Left renal pelvis (tissue), 4 donors: ENCODE measurements around the gene STX3. TPM values are rescaled to one million over a fixed set of nuclear protein-coding genes. Genes with fewer than 3 reads are reported as not detected.
"Not testable (repeated sequence)": the region's sequence is repeated elsewhere in the genome, so short reads cannot be mapped to it uniquely, and the experiment has no call there.

Experiments used
- DNase-seq, 4 donors: peaks; one replicate each; pipeline ENCODE4 v3.0.0-alpha.2; 2013; ENCODE audit warnings: low read depth in 4 of 4, low spot score in 3 of 4
- polyA plus RNA-seq, 4 donors: library from polyadenylated mRNA; unstranded; fragments of 120-200 nt; gene quantifications; one replicate each; pipeline ENCODE4 v1.2.1, GENCODE V29; 2013; ENCODE audit not compliant: insufficient read length in 4 of 4

STX3 gene
- polyA plus RNA-seq, 4 donors, result 4.7 to 64.1 (median 45.2) TPM

DNA sequence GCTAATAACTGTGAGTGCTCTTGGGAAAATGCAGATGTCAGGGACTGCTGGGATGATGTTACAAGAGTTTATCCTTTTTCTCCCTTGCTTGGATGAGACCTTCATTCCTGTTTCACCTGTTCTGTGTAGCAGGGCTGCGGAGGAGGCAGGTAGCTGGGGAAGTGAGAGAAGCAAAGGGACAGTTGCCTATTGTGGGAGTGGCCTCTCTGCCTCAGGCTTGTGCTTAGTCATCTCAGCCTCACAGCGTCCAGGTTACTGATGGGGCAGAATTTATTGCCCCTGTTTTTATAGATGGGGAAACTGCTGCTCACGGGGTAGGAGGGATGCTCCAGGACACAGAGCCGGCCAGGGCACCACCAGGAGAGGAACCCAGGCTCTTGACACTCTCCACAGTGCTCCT, 1.7 kb downstream of the STX3 start:
- DNase-seq, result no peak

- DNase-seq, result no peak
Observed at GRCh38 chr11:59758401-59759037, 3.3 kb downstream of the STX3 start.

DNA sequence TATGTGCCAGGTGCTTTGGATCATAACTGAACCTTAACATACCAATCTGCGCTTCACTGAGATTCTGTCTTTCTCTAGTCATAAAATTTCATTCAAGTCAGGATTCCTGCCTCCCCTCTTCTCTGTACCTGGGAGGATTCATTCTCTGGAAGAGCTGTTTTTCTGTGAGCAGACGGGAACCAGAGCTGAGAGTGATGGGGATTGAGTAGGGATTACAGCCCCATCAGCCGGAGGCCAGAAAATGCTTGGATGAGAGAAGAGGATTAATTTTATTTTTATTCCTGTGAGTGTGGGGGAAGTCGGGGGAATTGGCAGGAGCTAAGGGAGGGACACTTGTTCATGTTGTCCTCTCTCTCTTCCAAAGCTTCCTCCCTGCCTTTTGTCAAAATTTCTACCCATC, 4.7 kb downstream of the STX3 start:
- no peak for DNase-seq

DNA sequence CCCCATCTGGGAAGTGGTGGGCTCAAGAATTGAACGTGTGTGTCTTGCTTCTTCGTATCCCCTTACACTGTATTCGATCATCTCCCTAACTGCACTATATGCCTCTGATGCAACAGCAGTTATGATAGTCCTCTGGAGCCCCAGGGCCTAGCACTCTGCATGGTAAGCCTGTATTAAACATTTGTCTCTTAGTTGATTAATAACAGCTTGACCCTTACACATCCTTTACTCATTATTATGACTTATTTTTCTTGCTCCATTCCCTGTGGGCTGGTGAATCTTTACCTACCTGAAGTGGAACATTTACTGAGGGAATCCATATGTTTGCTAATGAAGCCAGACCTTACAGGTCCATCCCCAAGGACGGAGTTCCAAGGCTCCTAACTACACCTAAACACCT, 5.6 kb downstream of the STX3 start:
- DNase-seq, result no peak

DNA sequence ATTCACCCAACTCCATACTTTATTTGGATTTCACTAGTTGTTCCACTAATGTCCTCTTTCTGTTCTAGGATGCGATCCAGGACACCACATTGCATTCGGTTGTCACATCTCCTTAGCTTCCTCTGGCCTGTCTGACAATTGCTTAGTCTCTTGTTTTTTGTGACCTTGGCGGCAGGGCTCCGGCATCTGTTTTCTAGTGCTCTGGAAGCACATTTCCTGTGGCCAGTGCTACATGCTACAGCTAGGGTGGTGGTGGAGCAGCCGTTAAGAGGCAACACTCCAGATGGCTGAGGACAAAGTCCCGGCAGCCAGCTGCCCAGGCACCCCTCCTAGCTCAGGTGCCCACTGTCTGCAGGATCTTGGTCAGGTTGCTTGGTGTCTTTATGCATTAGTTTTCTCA, 6.8 kb downstream of the STX3 start:
- no peak for DNase-seq

DNA sequence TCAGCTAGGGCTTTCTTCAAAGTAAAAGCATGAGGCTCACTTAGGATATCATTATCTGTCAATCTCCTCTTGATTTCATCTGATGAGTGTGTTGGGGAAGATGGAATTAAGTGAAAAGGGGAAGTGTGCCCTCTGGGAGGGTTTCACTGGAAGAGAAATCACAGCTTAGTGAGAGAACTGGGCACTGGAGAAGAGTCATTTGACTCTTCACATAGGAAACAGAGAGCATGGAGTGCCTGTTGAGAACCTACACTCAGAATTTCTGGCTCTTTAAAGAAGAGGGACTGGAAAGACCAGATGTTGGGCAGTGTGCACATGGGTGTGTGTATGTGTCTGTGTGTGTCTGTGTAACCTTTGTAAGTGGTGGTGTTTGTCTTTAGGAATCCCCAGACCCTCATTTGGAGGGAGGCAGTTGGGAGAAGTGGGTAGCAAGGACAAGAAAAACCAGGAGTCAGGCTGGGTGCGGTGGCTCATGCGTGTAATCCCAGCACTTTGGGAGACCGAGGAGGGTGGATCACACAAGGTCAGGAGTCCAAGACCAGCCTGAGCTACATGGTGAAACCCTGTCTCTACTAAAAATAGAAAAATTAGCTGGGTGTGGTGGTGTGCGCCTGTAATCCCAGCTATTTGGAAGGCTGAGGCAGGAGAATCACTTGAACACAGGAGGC, 10.0 kb downstream of the STX3 start:
- no peak for DNase-seq

DNA sequence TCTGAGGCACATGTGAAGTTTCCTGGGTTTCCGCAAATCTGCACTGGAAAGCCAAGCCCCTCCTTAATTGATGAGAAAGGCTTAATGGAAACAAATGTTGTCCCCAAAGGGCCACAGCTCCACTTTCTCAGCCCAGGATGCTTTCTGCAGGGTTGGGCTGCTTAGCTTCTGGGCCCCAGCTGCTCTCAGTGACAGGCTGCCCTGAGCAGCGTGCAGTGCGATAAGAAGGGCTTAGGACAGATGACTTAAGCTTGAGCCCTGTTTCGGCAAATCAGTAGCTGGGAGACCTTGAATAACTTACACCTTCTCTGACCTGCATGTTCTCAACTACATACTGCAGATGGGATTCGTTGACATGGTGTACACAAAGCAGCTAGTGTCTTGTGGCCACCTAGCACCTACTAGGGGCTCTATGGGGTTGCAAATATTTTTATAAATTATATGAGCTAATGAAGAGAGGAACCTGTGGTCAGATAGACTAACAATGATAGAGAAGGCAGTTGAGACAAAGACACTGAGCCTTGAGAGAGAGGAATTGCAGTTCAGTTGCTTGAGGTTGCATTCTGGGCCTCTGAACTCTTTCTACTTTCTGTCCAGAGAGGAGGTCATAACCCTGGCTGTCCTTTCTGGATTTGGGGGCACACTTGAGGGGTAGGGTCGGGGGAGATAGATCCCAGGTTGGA, 11.5 kb downstream of the STX3 start:
- DNase-seq, result no peak

GRCh38 chr11:59767225-59767611, 12.0 kb downstream of the STX3 start:
- DNase-seq, result no peak

DNA sequence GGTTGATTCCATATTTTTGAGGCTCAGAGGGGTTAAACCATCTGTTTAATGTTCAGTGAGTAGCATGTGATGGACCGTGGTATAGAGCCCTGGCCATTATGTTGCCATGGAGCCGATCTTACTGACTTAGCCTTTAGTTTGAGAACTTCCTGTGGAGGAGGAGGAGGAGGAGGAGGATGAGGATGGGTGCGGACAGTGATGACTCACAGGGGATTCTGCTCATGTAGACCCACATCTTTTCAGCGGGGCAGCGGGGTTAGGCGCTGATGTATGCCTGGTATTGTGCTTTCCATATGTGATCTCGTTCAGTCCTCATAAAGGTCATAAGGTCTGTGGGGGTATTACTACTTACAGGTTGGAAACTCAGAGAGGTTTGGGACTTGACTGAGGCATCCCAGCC, 13.9 kb downstream of the STX3 start:
- no peak for DNase-seq

- DNase-seq, result no peak
Observed at GRCh38 chr11:59769828-59770227, 14.7 kb downstream of the STX3 start.

DNA sequence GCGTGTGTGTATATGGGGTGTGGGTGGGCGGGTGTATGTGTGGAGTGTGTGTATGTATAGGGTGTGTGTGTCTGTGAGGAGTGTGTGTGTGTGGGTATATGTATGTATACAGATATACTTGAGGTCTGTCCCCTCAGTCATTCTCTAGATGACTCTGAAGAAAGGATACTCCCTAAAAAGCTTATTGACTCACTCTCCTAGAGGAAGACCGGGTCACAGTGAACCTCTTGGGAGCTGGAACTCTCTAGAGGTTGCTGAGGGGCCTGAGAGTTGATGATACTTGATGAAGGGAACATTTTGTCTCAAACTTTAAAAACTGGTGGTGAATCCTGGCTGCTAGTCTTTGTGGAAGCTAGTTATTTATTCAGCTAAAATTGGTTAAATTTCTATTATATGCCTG, 15.1 kb downstream of the STX3 start:
- DNase-seq, result no peak

GRCh38 chr11:59770869-59771268, 15.7 kb downstream of the STX3 start:
- DNase-seq, result no peak

DNA sequence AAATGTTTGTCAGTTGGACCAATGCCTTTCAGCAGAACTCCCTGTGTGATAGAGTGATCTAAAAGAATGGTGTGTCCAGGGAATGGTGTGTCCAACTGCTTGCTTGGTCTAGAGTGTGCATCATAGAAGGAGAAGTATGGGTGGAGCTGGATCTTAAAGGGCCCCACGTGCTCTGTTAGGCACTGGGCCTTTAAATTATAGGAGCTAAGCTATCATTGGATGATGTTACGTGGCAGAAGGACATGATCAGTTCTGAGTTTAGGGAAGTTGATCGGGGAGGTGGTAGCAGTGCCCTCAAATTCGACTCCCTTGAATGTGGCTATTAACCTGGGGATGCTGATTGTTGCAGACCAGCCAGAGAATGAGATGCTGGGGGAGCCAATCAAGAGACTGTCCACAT, 16.4 kb downstream of the STX3 start:
- no peak for DNase-seq

- no peak for DNase-seq
Observed at GRCh38 chr11:59773083-59773440, 17.9 kb downstream of the STX3 start.

DNA sequence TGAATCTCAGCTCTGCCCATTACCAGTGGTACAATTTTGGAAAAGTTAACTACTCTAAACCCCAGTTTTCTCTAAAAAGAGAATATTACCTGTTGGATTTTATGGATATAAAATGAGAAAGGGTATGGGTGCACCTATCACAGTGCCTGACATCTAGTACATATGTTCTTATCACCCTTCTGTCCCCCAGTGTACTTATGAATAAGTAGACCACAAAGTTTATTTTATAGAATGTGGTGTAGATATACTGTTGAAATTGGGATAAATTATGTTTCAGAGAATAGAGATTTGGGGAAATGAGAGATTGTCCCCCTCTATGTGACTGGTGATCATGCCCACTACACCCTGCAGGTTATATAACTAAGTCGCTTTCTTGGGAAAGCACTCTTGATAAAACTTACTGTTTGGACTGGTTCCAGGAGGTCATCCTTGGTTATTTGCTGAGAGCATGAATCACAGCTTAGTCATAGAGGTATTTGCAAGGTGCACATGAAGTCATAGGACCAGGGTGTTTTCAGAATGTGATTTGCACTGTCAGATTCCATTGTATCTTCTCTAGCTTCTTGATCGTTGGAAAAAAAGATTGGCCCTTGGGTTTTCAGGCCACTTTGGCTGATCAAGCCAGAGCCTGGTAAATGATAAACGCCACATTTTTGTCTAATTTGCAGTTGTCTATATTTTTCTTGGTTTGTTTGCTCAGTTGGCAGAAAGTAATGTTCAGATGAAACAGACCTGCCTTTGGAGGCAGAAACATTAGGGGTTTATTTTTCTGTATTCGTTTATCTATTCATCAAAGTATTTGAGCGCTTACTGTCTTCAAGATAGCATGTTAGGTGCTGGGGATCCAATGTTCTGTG, 21.3 kb downstream of the STX3 start:
- no peak for DNase-seq

DNA sequence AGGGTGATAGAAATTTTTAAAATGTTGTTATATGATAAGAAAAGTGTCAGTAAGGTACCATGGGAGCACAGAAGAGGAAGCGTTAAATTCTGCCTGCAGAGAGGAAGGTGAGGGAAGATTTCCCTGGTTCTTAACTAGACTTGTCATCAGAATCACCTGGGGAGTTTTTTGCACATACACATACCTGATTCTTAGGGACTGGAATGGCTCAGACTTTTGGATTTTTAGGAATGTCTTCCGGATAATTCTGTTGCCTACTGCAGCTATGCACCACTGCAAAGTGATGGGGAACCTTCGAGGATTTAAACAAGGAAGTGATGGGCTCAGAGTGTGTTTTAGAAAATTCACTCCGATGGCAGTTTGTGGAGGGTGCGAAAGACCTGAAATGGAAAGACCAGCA, 21.9 kb downstream of the STX3 start:
- DNase-seq, result no peak

DNA sequence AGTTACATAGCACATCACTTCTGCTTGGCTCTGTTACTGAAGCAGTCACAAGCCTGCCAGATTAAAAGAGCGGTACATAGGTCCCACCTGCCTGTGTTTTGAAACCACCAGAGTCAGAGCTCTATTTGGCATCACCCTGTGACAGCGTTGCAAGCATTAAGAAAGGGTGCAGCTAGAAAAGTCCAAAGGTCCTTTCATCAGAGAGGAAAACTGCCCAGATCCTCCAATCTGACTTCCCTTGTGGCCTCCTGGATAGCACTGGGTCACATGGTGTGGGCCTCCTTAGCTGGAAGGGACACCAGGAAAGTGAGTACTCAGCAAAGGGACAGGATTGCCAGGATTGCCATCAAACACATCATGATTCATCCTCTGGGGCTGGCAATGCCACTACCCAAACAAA, 22.9 kb downstream of the STX3 start:
- no peak for DNase-seq

GRCh38 chr11:59779487-59779886, 24.3 kb downstream of the STX3 start:
- DNase-seq, result no peak

DNA sequence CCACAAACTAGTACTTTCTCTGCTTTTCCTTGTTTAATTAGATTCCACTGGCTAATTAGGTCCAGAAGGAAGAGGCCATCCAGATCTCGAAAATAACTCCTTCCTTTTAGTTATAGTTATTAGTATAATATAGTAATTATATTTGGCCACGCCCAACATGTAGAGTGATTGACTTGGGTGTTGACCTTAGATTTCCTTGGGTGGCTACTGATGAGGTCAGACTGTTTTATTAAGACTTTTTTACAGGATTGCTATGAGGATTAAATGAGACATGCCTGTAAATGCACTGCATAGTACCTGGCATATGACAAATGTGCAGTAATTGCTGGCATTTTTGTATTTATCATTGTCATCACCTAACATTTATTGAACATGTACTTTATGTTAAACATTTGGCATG, 26.9 kb downstream of the STX3 start:
- no peak for DNase-seq

DNA sequence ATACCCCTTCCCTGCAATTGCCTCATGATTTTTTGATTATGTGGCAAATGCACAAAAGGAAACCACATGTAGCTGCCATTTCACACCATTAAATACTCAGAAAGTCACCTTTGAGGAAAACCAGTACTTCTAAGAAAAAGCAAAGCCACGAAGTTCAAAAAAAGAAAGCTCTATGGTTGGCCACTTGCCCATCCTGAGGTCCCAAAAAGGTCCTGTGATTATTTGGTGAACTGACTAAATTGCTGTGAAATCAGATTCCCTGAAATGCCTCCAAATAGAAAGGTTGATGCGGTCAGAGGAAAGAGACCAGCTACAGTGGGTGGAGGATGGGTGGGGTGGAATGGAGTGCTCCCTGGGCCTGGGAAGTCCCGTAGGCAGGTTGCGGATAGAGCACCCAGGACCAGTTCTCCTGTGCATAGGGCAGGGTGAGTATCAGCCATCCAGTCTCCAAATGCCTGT, 28.5 kb downstream of the STX3 start:
- no peak for DNase-seq

DNA sequence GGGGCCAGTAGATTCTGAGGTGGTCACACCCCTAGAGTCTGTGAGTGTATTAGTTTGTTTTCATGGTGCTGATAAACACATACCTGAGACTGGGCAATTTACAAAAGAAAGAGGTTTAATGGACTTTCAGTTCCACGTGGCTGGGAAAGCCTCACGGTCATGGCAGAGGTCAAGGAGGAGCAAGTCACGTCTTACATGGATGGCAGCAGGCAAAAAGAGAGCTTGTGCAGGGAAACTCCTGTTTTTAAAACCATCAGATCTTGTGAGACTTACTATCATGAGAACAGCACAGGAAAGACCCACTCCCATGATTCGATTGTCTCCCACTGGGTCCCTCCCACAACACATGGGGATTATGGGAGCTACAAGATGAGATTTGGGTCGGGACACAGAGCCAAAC, 29.3 kb downstream of the STX3 start:
- DNase-seq, result not testable (repeated sequence)
